ENCODE data around the gene KIF26B. TPM values are rescaled to one million over a fixed set of nuclear protein-coding genes. Genes with fewer than 3 reads are reported as not detected.

The KIF26B gene
- total RNA-seq, 4 donors from 2014 or later: 0.20 to 0.79 (median 0.41) TPM; not detected in 1

DNA sequence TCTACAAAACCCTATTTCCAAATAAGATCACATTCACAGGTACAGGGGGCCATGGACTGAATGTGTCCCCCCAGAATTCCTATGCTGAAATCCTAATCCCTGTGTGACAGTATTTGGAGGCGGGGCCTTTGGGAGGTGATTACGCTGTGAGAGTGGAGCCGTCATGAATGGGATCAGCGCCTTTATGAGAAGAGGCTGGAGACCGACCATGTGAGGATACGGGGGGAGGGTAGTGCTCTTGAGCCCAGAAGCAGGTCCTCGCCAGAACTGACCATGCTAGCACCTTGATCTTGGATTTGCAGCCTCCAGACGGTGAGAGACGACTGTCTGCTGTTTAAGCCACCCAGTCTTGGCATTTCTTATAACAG is 23.8 kb upstream of the KIF26B start:
- intact Hi-C loops (cut with DNase I; ENCODE audit: low total_unique reads): no loop called here
- H3K36me3 ChIP-seq: no peaks in the 10 kb centered on the region

DNA sequence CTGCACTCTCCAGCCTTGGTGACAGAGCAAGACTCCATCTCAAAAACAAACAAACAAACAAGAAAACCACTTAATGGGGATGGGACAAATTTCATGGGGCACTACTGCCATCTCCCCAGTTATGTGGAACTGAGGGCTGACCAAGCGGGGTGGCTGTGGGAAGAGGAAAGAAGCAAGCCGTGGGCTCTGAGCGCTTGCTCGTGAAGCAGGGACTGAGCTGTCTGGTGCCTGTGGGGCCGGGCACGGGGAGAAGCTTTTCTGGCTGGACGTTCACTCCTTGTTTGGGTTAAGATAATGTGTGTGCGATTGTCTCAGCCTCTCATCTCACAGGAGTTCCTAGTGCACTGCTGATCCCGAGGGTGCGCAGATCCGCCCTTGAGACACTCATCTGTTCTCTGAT is 22.0 kb upstream of the KIF26B start:
- TF ChIP-seq EP300 (IDR thresholded peaks at IDR 0.05; ENCODE audit: low read depth) (no peak), CTCF (IDR thresholded peaks at IDR 0.05) (no peak), POLR2A (IDR thresholded peaks at IDR 0.05) (no peak), POLR2AphosphoS5 (IDR thresholded peaks at IDR 0.05) (no peak)
- no peak overlapping the region for H3K4me3 ChIP-seq
- no peaks in the 10 kb centered on the region for H3K9me3 ChIP-seq
- H3K4me1 ChIP-seq: no peaks in the 10 kb centered on the region
- no peak for DNase-seq
- 75 to 88% methylated on average over 11 of the region's 11 CpGs for WGBS, 2 donors (ENCODE audit: low coverage in 1 of 2)
- peaks cover 45% of the 10 kb centered on the region for H3K27me3 ChIP-seq
- H3K36me3 ChIP-seq: no peaks in the 10 kb centered on the region
- intact Hi-C loops (cut with DNase I; ENCODE audit: low total_unique reads): no loop called here
- in situ Hi-C loops (cut with MboI; ENCODE audit: low pct_ligation_motif_present in 1 of 4, low pct_unique_long_range_greater_than_20kb in 1 of 4, low sequenced_read_pairs in 3 of 4): loop anchor here in 2 of 4 donors (25.0 kb wide), 2 partner anchors 1155 to 1355 kb away; no protein-coding TSS in a partner anchor
- H3K27ac ChIP-seq: no peak overlapping the region

More for the DNA sequence above, 23.8 kb upstream of the KIF26B start:
- no peak overlapping the region for H3K27ac ChIP-seq
- no peak for DNase-seq
- peaks cover 35% of the 10 kb centered on the region for H3K27me3 ChIP-seq
- WGBS, 2 donors (ENCODE audit: low coverage in 1 of 2): 60 to 65% methylated on average over 2 to 9 of the region's 9 CpGs
- H3K4me3 ChIP-seq: no peak overlapping the region
- H3K4me1 ChIP-seq: no peaks in the 10 kb centered on the region
- no peaks in the 10 kb centered on the region for H3K9me3 ChIP-seq
- in situ Hi-C loops (cut with MboI; ENCODE audit: low pct_ligation_motif_present in 1 of 4, low pct_unique_long_range_greater_than_20kb in 1 of 4, low sequenced_read_pairs in 3 of 4): loop anchor here in 2 of 4 donors (25.0 kb wide), 2 partner anchors 1156 to 1356 kb away; no protein-coding TSS in a partner anchor
- TF ChIP-seq POLR2A (IDR thresholded peaks at IDR 0.05): no peak
- no peak for TF ChIP-seq EP300 (IDR thresholded peaks at IDR 0.05; ENCODE audit: low read depth)
- no peak for TF ChIP-seq CTCF (IDR thresholded peaks at IDR 0.05)
- no peak for TF ChIP-seq POLR2AphosphoS5 (IDR thresholded peaks at IDR 0.05)

DNA sequence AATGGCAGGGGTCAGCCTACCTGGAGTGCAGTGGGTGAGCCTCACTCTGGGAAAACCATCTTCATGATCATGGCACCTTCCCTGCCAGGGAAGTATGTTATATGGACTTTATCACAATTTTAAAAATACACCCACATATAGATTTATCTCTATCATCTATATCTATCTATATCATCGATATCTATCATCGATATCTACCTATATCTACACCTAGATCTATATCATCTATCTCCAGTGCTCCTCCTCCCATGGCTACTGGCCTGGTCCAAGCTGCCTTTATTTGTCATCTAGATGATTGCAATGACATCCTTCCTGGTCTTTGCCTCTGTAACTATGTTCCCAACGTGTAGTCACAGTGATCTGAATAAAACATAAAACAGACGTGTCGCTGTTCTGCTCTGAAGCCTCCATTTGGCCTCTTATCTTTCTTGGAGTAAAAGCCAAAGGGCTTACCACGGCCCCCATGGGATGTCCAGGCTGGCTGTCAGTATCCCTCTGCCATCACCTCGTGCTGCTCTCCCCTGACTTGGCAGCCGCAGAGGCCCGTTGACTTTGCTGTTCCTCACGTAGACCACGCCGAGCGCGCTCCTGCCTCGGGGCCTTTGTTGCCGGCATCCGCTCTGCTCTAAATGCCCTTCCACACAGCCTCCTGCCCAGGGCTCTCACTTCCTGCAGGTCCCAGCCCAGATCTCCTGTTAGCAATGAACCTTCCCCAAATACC is 20.6 kb upstream of the KIF26B start:
- no peak overlapping the region for H3K27ac ChIP-seq
- no peak overlapping the region for H3K4me3 ChIP-seq
- no peak for DNase-seq
- 86 to 90% methylated on average over 8 to 17 of the region's 17 CpGs for WGBS, 2 donors (ENCODE audit: low coverage in 1 of 2)
- H3K27me3 ChIP-seq: peaks cover 43% of the 10 kb centered on the region
- H3K9me3 ChIP-seq: no peaks in the 10 kb centered on the region
- intact Hi-C loops (cut with DNase I; ENCODE audit: low total_unique reads): no loop called here
- in situ Hi-C loops (cut with MboI; ENCODE audit: low pct_ligation_motif_present in 1 of 4, low pct_unique_long_range_greater_than_20kb in 1 of 4, low sequenced_read_pairs in 3 of 4): loop anchor here in 2 of 4 donors (25.0 kb wide), 2 partner anchors 1153 to 1353 kb away; no protein-coding TSS in a partner anchor
- TF ChIP-seq EP300 (IDR thresholded peaks at IDR 0.05; ENCODE audit: low read depth) (no peak), POLR2AphosphoS5 (IDR thresholded peaks at IDR 0.05) (no peak), CTCF (IDR thresholded peaks at IDR 0.05) (no peak), POLR2A (IDR thresholded peaks at IDR 0.05) (no peak)
- no peaks in the 10 kb centered on the region for H3K36me3 ChIP-seq
- H3K4me1 ChIP-seq: no peaks in the 10 kb centered on the region

DNA sequence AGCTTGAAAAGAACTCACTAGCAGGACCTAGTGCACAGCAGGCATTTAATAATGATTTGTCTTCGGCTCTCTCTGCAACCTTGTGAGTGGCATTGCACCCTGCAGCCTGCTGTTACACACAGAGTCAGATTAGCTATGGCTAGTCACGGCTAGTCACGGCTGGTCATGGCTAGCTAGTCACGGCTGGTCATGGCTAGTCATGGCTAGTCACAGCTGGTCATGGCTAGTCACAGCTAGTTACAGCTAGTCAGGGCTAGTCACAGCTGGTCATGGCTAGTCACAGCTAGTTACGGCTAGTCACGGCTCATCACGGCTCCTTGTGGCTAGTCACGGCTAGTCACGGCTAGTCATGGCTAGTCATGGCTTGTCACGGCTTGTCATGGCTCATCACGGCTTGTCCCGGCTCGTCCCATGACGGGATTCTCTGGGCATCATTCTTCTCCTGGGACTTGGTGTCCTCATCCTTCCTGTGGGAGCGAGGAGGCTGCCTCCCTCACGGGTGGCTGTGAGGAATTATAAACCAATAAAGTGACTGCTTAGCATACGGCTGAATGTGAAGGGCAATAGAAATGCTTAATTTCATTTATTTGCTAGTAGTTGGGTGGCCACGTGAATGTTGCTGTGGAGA is 12.5 kb upstream of the KIF26B start:
- TF ChIP-seq CTCF (IDR thresholded peaks at IDR 0.05) (no peak), POLR2AphosphoS5 (IDR thresholded peaks at IDR 0.05) (no peak), EP300 (IDR thresholded peaks at IDR 0.05; ENCODE audit: low read depth) (no peak), POLR2A (IDR thresholded peaks at IDR 0.05) (no peak)
- Histone ChIP-seq H3K4me3 (no peak overlapping the region), H3K27ac (no peak overlapping the region), H3K36me3 (no peaks in the 10 kb centered on the region), H3K4me1 (no peaks in the 10 kb centered on the region), H3K9me3 (no peaks in the 10 kb centered on the region), H3K27me3 (peaks cover 15% of the 10 kb centered on the region)
- WGBS, 2 donors (ENCODE audit: low coverage in 1 of 2): 67 to 88% methylated on average over 3 to 18 of the region's 18 CpGs
- intact Hi-C loops (cut with DNase I; ENCODE audit: low total_unique reads): no loop called here
- in situ Hi-C loops (cut with MboI; ENCODE audit: low pct_ligation_motif_present in 1 of 4, low pct_unique_long_range_greater_than_20kb in 1 of 4, low sequenced_read_pairs in 3 of 4): loop anchor here in 2 of 4 donors (25.0 kb wide), 2 partner anchors 1145 to 1345 kb away; no protein-coding TSS in a partner anchor
- no peak for DNase-seq

Measured in transverse colon (tissue), 4 donors.